Neutrophil (primary cell): ENCODE results near the gene PCDH20.

ENCODE experiments used
- H3K27ac ChIP-seq: fragments of 200-600 bp; sonication (generic); 2 replicates; pipeline ENCODE4 v1.5.1; 2016; ENCODE audit warnings: mild to moderate bottlenecking, moderate library complexity
- H3K27me3 ChIP-seq: fragments of 200-600 bp; sonication (generic); 2 replicates; pipeline ENCODE4 v1.6.0; 2016; ENCODE audit warnings: mild to moderate bottlenecking
- H3K36me3 ChIP-seq: fragments of 200-600 bp; sonication (generic); 2 replicates; pipeline ENCODE4 v1.5.1; 2017
- H3K4me1 ChIP-seq, 2 experiments: fragments of 200-600 bp in 1 of 2; sonication (generic) in 1 of 2; 1 replicate in 1 of 2; 2 replicates in 1 of 2; pipeline versions ENCODE4 v1.5.1 to v1.6.1; 2013 to 2016; ENCODE audit warnings: low read depth in 1 of 2, low read length in 1 of 2, mild to moderate bottlenecking in 1 of 2, moderate library complexity in 1 of 2; ENCODE audit not compliant: control insufficient read depth in 1 of 2, insufficient read depth in 1 of 2
- H3K4me3 ChIP-seq, 2 experiments: fragments of 200-600 bp in 1 of 2; sonication (generic) in 1 of 2; 1 replicate in 1 of 2; 2 replicates in 1 of 2; pipeline ENCODE4 v1.5.1; 2013 to 2016; ENCODE audit warnings: low read depth in 1 of 2, low read length in 1 of 2, mild to moderate bottlenecking in 1 of 2, moderate library complexity in 1 of 2
- H3K9me3 ChIP-seq: fragments of 200-600 bp; sonication (generic); 2 replicates; pipeline ENCODE4 v1.5.1; 2016
- TF ChIP-seq, protein P1 (sequence below): fragments of 200-600 bp; sonication (generic); IDR thresholded peaks from 2 replicates; pipeline ENCODE4 v1.5.1; 2016; ENCODE audit warnings: antibody characterized with exemption

The PCDH20 gene

GRCh38 chr13:61417086-61417570 lies 1.5 kb upstream of the PCDH20 start:
- peaks cover 52% of the 10 kb centered on the region for H3K27me3 ChIP-seq
- no peaks in the 10 kb centered on the region for H3K9me3 ChIP-seq
- TF ChIP-seq, protein P1, sequence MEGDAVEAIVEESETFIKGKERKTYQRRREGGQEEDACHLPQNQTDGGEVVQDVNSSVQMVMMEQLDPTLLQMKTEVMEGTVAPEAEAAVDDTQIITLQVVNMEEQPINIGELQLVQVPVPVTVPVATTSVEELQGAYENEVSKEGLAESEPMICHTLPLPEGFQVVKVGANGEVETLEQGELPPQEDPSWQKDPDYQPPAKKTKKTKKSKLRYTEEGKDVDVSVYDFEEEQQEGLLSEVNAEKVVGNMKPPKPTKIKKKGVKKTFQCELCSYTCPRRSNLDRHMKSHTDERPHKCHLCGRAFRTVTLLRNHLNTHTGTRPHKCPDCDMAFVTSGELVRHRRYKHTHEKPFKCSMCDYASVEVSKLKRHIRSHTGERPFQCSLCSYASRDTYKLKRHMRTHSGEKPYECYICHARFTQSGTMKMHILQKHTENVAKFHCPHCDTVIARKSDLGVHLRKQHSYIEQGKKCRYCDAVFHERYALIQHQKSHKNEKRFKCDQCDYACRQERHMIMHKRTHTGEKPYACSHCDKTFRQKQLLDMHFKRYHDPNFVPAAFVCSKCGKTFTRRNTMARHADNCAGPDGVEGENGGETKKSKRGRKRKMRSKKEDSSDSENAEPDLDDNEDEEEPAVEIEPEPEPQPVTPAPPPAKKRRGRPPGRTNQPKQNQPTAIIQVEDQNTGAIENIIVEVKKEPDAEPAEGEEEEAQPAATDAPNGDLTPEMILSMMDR = no peak
- no peak overlapping the region for H3K4me3 ChIP-seq
- no peak overlapping the region for H3K27ac ChIP-seq
- peaks cover 0 to 3% of the 10 kb centered on the region in 2 experiments for H3K4me1 ChIP-seq
- H3K36me3 ChIP-seq = no peaks in the 10 kb centered on the region

GRCh38 chr13:61415058-61415721 lies 459 bp downstream of the PCDH20 start:
- Histone ChIP-seq H3K27ac (no peak overlapping the region), H3K36me3 (no peaks in the 10 kb centered on the region), H3K4me3 (no peak overlapping the region), H3K27me3 (peaks cover 62% of the 10 kb centered on the region), H3K9me3 (no peaks in the 10 kb centered on the region), H3K4me1 (peaks cover 0 to 3% of the 10 kb centered on the region in 2 experiments)
- TF ChIP-seq, protein P1 = no peak

DNA sequence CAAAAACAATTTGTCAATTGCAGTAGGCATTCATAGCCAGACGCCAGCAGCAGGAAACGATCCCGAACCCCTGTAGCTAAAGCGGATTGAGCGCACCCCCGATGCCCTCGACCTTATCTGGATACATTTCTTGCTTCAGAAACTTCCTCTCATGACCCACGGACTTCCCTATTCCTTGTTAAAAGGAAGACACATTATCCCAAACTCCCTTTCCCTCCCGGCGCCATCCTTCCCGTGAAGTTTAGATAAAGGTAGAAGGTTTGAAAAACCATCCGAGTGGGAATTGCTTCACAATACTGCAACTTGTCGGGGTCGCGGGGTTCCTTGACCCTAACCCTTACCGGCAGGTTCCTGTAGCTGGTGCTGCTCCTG lies 977 bp downstream of the PCDH20 start:
- TF ChIP-seq, protein P1 = no peak
- no peaks in the 10 kb centered on the region for H3K9me3 ChIP-seq
- peaks cover 0 to 3% of the 10 kb centered on the region in 2 experiments for H3K4me1 ChIP-seq
- H3K36me3 ChIP-seq = no peaks in the 10 kb centered on the region
- no peak overlapping the region for H3K27ac ChIP-seq
- H3K4me3 ChIP-seq = no peak overlapping the region
- H3K27me3 ChIP-seq = peaks cover 62% of the 10 kb centered on the region

GRCh38 chr13:61413572-61414535 lies 1.8 kb downstream of the PCDH20 start:
- no peak overlapping the region for H3K27ac ChIP-seq
- H3K36me3 ChIP-seq = no peaks in the 10 kb centered on the region
- peaks cover 62% of the 10 kb centered on the region for H3K27me3 ChIP-seq
- no peak overlapping the region for H3K4me3 ChIP-seq
- H3K4me1 ChIP-seq = peaks cover 0 to 3% of the 10 kb centered on the region in 2 experiments
- no peaks in the 10 kb centered on the region for H3K9me3 ChIP-seq
- TF ChIP-seq, protein P1 = no peak

DNA sequence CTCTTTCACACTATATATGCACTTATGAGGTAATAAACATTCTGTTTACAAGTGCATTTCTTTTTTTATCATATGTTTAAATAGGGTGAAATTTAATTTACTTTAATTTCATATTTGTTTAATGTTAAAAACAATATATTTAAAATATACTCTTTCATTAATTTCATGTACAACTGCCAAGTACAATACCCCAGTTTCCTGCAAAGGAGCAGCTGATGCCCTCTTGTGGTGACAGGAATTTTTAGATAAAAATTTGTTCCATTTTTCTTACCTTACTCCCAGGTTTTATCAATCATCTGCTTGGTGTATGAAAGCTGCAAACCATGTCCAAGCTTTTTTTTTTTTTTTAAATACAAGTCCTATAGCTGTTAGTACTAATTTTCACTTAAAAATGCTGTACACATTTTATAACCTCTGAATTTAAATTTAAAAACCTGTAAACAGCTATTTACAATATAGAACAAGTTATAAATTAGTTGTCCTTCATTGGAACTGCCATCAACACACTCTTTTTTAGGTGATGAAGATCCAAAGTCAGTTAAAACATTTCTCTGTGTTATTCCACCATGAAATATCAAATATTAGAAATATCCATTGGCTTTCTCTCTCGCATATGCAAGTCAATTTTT lies 4.9 kb downstream of the PCDH20 start:
- Histone ChIP-seq H3K27ac (no peak overlapping the region), H3K27me3 (peaks cover 47% of the 10 kb centered on the region), H3K9me3 (no peaks in the 10 kb centered on the region), H3K36me3 (no peaks in the 10 kb centered on the region), H3K4me3 (no peak overlapping the region), H3K4me1 (peaks cover 0 to 3% of the 10 kb centered on the region in 2 experiments)
- TF ChIP-seq, protein P1 = no peak
